ENCODE results near the gene RSBN1L. TPM values are rescaled to one million over a fixed set of nuclear protein-coding genes. Genes with fewer than 3 reads are reported as not detected.
A peak's percentile ranks its signal among the peaks of the same experiment; 100 is the strongest.

The RSBN1L gene
- total and polyA plus RNA-seq, 2 experiments from 2014 or later: 4.8 to 19.2 TPM

DNA sequence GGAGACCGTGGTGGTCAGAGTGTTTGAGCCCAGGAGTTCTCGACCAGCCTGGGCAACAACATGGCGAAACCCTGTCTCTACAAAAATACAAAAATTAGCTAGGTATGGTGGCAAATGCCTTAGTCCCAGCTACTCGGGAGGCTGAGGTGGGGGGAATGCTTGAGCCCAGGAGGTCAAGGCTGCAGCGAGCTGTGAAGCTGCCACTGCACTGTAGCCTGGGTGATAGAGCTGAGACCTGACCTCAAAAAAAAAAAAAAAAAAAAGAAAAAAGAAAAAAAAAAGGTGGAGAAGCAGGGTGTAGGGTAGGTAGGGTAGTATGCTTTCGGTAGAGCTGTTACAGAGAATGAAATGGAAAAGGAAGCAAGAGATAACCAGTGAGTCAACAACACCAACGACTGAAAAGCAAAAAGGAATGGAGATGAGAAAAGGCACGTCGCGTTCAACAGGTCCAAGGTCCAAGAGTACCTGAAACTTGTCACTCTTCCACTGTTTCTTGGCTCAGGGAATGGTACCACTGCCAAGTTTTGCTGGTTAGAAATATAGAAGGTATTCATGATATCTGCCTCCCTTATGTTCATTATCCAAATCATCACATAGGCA is 4.3 kb upstream of the RSBN1L start:
- H3K4me1 ChIP-seq (ENCODE audit: insufficient read depth): peaks cover 21% of the 10 kb centered on the region
- WGBS (ENCODE audit: low lambda C conversion rate, missing lambda C conversion rate): 73% methylated on average over 10 of the region's 10 CpGs

DNA sequence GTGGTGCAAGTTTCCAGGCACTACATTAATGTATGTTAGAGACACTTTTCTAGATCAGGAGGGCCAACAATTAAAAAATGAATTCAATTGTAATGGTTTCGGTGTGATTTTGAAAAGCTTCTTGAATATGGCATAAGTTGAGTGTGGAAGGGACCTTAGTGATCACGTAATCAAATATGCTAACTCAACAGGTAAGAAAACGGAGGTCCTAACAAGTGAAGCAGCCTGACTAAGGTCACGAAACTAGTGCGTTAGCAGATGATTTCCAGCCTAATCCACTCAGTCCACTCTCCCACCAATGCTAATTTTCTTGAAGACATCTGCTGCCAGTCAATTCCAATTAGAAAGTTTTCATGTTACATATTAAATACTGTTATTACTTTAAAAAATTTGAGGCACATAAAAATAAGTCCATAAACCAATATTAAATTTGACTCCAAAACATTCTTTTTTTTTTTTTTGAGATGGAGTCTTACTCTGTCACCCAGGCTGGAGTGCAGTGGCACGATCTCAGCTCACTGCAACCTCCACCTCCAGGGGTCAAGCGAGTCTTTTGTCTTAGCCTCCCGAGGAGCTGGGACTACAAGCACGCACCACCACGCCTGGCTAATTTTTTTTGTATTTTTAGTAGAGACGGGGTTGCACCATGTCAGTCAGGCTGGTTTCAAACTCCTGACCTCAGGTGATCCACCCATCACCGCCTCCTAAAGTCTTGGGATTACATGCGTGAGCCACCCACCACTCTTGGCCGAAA is 2.3 kb upstream of the RSBN1L start:
- peak overlapping the region; percentile 35 for H3K4me3 ChIP-seq
- H4K20me1 ChIP-seq (ENCODE audit: insufficient read depth, poor library complexity, severe bottlenecking): peaks cover 15% of the 10 kb centered on the region
- no peak overlapping the region for H2AFZ ChIP-seq
- no peak overlapping the region for H3K27ac ChIP-seq
- peaks cover 32% of the 10 kb centered on the region for H3K4me1 ChIP-seq (ENCODE audit: insufficient read depth)
- H3K36me3 ChIP-seq (replicated peaks; ENCODE audit: insufficient read depth, low read depth): no peaks in the 10 kb centered on the region
- peak overlapping the region; percentile 69 for H3K4me2 ChIP-seq
- no peaks in the 10 kb centered on the region for H3K9me3 ChIP-seq (ENCODE audit: low read depth)
- H3K9me2 ChIP-seq (replicated peaks; ENCODE audit: insufficient read depth): no peaks in the 10 kb centered on the region
- H3K79me2 ChIP-seq: peaks cover 86% of the 10 kb centered on the region
- TF ChIP-seq EZH2 (IDR thresholded peaks at IDR 0.05; ENCODE audit: borderline replicate concordance) (no peak), EZH2phosphoT487 (IDR thresholded peaks at IDR 0.05; ENCODE audit: low read depth, severe bottlenecking, unreplicated experiment) (no peak)
- TF ChIP-seq, protein P1, sequence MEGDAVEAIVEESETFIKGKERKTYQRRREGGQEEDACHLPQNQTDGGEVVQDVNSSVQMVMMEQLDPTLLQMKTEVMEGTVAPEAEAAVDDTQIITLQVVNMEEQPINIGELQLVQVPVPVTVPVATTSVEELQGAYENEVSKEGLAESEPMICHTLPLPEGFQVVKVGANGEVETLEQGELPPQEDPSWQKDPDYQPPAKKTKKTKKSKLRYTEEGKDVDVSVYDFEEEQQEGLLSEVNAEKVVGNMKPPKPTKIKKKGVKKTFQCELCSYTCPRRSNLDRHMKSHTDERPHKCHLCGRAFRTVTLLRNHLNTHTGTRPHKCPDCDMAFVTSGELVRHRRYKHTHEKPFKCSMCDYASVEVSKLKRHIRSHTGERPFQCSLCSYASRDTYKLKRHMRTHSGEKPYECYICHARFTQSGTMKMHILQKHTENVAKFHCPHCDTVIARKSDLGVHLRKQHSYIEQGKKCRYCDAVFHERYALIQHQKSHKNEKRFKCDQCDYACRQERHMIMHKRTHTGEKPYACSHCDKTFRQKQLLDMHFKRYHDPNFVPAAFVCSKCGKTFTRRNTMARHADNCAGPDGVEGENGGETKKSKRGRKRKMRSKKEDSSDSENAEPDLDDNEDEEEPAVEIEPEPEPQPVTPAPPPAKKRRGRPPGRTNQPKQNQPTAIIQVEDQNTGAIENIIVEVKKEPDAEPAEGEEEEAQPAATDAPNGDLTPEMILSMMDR (IDR thresholded peaks at IDR 0.05; ENCODE audit: poor library complexity): no peak
- no peaks in the 10 kb centered on the region for H3K27me3 ChIP-seq
- 83% methylated on average over 14 of the region's 14 CpGs for WGBS (ENCODE audit: low lambda C conversion rate, missing lambda C conversion rate)
- DNase-seq (ENCODE audit: low spot score): no peak

More for the DNA sequence above, 4.3 kb upstream of the RSBN1L start:
- Histone ChIP-seq H2AFZ (no peak overlapping the region), H4K20me1 (ENCODE audit: insufficient read depth, poor library complexity, severe bottlenecking) (no peaks in the 10 kb centered on the region), H3K79me2 (peaks cover 80% of the 10 kb centered on the region), H3K9me3 (ENCODE audit: low read depth) (no peaks in the 10 kb centered on the region), H3K9me2 (replicated peaks; ENCODE audit: insufficient read depth) (no peaks in the 10 kb centered on the region), H3K27me3 (no peaks in the 10 kb centered on the region), H3K4me2 (peak overlapping the region; percentile 69), H3K4me3 (no peak overlapping the region), H3K27ac (peak overlapping the region; percentile 74), H3K36me3 (replicated peaks; ENCODE audit: insufficient read depth, low read depth) (no peaks in the 10 kb centered on the region)
- DNase-seq (ENCODE audit: low spot score): peak; percentile 38
- TF ChIP-seq EZH2 (IDR thresholded peaks at IDR 0.05; ENCODE audit: borderline replicate concordance) (no peak), EZH2phosphoT487 (IDR thresholded peaks at IDR 0.05; ENCODE audit: low read depth, severe bottlenecking, unreplicated experiment) (no peak)
- TF ChIP-seq, protein P1 (IDR thresholded peaks at IDR 0.05; ENCODE audit: poor library complexity): no peak

DNA sequence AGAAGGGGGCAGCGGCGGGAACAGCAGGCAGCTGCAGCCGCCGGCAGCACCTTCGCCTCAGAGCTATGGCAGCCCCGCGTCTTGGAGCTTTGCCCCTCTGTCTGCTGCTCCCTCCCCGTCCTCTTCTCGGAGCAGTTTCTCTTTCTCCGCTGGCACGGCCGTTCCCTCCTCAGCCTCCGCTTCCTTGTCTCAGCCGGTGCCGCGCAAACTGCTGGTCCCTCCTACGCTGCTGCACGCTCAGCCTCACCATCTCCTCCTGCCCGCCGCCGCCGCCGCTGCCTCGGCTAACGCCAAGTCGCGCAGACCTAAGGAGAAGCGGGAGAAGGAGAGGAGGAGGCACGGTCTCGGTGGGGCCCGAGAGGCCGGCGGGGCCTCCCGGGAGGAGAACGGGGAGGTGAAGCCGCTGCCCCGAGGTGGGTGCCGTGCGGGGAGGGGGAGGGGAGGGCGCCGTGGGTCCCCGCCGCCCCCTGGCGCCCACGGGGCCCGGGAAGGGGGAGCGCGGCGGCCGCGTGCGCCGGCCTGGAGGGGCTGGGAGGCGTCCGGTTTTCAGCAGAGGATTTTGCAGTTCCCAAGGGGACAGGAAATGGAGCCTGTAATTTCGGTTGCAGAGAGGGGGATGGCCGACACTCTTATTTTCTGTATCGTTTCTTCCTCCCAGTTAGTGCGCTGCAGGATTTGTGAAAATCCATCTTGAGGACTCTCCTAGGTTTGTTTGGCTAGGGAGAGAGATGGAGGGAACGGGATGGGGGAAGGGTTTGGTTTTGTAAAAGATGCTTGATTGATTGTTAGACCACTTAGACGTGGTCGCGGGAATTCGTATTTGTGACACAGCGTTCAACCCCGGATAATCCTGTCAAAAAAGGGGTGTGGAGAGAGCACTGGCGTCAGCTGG is 630 bp downstream of the RSBN1L start:
- under 1% methylated on average over 47 of the region's 67 CpGs for WGBS (ENCODE audit: low lambda C conversion rate, missing lambda C conversion rate)
- H3K36me3 ChIP-seq (replicated peaks; ENCODE audit: insufficient read depth, low read depth): no peaks in the 10 kb centered on the region

More for the DNA sequence above, 630 bp downstream of the RSBN1L start:
- Histone ChIP-seq H3K4me1 (ENCODE audit: insufficient read depth) (peaks cover 34% of the 10 kb centered on the region), H3K9me3 (ENCODE audit: low read depth) (no peaks in the 10 kb centered on the region), H3K9me2 (replicated peaks; ENCODE audit: insufficient read depth) (no peaks in the 10 kb centered on the region), H3K27ac (peak overlapping the region; percentile 98), H2AFZ (peak overlapping the region; percentile 86), H3K4me3 (peak overlapping the region; percentile 88), H3K27me3 (no peaks in the 10 kb centered on the region), H3K4me2 (peak overlapping the region; percentile 93), H4K20me1 (ENCODE audit: insufficient read depth, poor library complexity, severe bottlenecking) (peaks cover 33% of the 10 kb centered on the region), H3K79me2 (peaks cover 91% of the 10 kb centered on the region)
- peak; percentile 74 for DNase-seq (ENCODE audit: low spot score)
- TF ChIP-seq, protein P1 (IDR thresholded peaks at IDR 0.05; ENCODE audit: poor library complexity): no peak
- TF ChIP-seq EZH2 (IDR thresholded peaks at IDR 0.05; ENCODE audit: borderline replicate concordance) (no peak), EZH2phosphoT487 (IDR thresholded peaks at IDR 0.05; ENCODE audit: low read depth, severe bottlenecking, unreplicated experiment) (no peak)
